ENCODE results near the gene B3GALNT2. TPM values are rescaled to one million over a fixed set of nuclear protein-coding genes. Genes with fewer than 3 reads are reported as not detected.

The B3GALNT2 gene
- total RNA-seq, 3 donors from 2014 or later = 21.4 to 34.8 (median 25.9) TPM

- intact Hi-C loops (cut with DNase I; ENCODE audit: low total_unique reads) = no loop called here
- H3K27ac ChIP-seq = no peak overlapping the region
- no peaks in the 10 kb centered on the region for H3K4me1 ChIP-seq
- no peaks in the 10 kb centered on the region for H3K9me3 ChIP-seq
- no peak for DNase-seq (ENCODE audit: low spot score in 2 of 2)
- TF ChIP-seq CTCF (IDR thresholded peaks at IDR 0.05) (no peak), POLR2A (IDR thresholded peaks at IDR 0.05) (no peak), POLR2AphosphoS5 (IDR thresholded peaks at IDR 0.05) (no peak)
- H3K36me3 ChIP-seq = no peaks in the 10 kb centered on the region
- no peaks in the 10 kb centered on the region for H3K27me3 ChIP-seq
- H3K4me3 ChIP-seq = no peak overlapping the region
Measured at GRCh38 chr1:235410467-235410866, 93.8 kb downstream of the B3GALNT2 start.

GRCh38 chr1:235409042-235409820 is 95.0 kb downstream of the B3GALNT2 start:
- Histone ChIP-seq H3K27me3 (no peaks in the 10 kb centered on the region), H3K4me3 (no peak overlapping the region), H3K9me3 (no peaks in the 10 kb centered on the region), H3K4me1 (no peaks in the 10 kb centered on the region), H3K36me3 (no peaks in the 10 kb centered on the region), H3K27ac (no peak overlapping the region)
- no peak for DNase-seq (ENCODE audit: low spot score in 2 of 2)
- TF ChIP-seq POLR2A (IDR thresholded peaks at IDR 0.05) = no peak
- no peak for TF ChIP-seq POLR2AphosphoS5 (IDR thresholded peaks at IDR 0.05)
- no peak for TF ChIP-seq CTCF (IDR thresholded peaks at IDR 0.05)
- intact Hi-C loops (cut with DNase I; ENCODE audit: low total_unique reads) = no loop called here

GRCh38 chr1:235408503-235408960 is 95.7 kb downstream of the B3GALNT2 start:
- Histone ChIP-seq H3K27ac (no peak overlapping the region), H3K4me1 (no peaks in the 10 kb centered on the region)

GRCh38 chr1:235407419-235407818 is 96.8 kb downstream of the B3GALNT2 start:
- Histone ChIP-seq H3K27ac (no peak overlapping the region), H3K4me1 (no peaks in the 10 kb centered on the region), H3K27me3 (no peaks in the 10 kb centered on the region), H3K4me3 (no peak overlapping the region), H3K9me3 (no peaks in the 10 kb centered on the region), H3K36me3 (no peaks in the 10 kb centered on the region)
- intact Hi-C loops (cut with DNase I; ENCODE audit: low total_unique reads) = no loop called here
- no peak for DNase-seq (ENCODE audit: low spot score in 2 of 2)
- TF ChIP-seq CTCF (IDR thresholded peaks at IDR 0.05) = no peak
- TF ChIP-seq POLR2A (IDR thresholded peaks at IDR 0.05) = no peak

More at GRCh38 chr1:235408503-235408960, 95.7 kb downstream of the B3GALNT2 start:
- Histone ChIP-seq H3K36me3 (no peaks in the 10 kb centered on the region), H3K27me3 (no peaks in the 10 kb centered on the region), H3K9me3 (no peaks in the 10 kb centered on the region), H3K4me3 (no peak overlapping the region)
- DNase-seq (ENCODE audit: low spot score in 2 of 2) = no peak
- TF ChIP-seq POLR2AphosphoS5 (IDR thresholded peaks at IDR 0.05) = no peak
- no peak for TF ChIP-seq POLR2A (IDR thresholded peaks at IDR 0.05)
- no peak for TF ChIP-seq CTCF (IDR thresholded peaks at IDR 0.05)
- intact Hi-C loops (cut with DNase I; ENCODE audit: low total_unique reads) = no loop called here

- no peaks in the 10 kb centered on the region for H3K36me3 ChIP-seq
- H3K27me3 ChIP-seq = no peaks in the 10 kb centered on the region
- DNase-seq (ENCODE audit: low spot score in 2 of 2) = no peak
- TF ChIP-seq POLR2AphosphoS5 (IDR thresholded peaks at IDR 0.05) = no peak
- no peak for TF ChIP-seq POLR2A (IDR thresholded peaks at IDR 0.05)
- no peak for TF ChIP-seq CTCF (IDR thresholded peaks at IDR 0.05)
- no peaks in the 10 kb centered on the region for H3K9me3 ChIP-seq
- intact Hi-C loops (cut with DNase I; ENCODE audit: low total_unique reads) = no loop called here
- H3K4me3 ChIP-seq = no peak overlapping the region
- H3K27ac ChIP-seq = no peak overlapping the region
- H3K4me1 ChIP-seq = no peaks in the 10 kb centered on the region
Measured at GRCh38 chr1:235404190-235404589, 100.1 kb downstream of the B3GALNT2 start.

Measured in breast epithelium (tissue), 4 donors.